ENCODE measurements around the gene LIMK1.
A peak's percentile ranks its signal among the peaks of the same experiment; 100 is the strongest.

LIMK1 gene

DNA sequence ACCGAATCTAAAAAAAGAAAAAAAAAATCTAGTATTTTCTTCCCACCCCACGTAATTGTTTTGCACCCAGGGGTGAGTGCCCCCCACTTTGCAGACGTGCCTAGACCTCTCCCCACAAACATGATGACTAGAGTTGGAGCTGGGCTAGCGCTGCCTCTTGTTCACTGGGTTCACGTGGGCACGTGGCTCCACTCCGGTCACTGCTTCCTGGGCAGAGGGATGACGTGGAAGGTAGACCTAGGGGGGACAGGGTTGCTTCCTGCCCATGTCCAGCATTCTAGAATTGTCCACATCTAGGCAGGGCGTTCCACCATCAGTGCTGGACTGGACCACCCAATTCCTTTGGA, 861 bp upstream of the LIMK1 start:
- no peak for DNase-seq (ENCODE audit: insufficient read length, low spot score)
- no peak for FAIRE-seq

DNA sequence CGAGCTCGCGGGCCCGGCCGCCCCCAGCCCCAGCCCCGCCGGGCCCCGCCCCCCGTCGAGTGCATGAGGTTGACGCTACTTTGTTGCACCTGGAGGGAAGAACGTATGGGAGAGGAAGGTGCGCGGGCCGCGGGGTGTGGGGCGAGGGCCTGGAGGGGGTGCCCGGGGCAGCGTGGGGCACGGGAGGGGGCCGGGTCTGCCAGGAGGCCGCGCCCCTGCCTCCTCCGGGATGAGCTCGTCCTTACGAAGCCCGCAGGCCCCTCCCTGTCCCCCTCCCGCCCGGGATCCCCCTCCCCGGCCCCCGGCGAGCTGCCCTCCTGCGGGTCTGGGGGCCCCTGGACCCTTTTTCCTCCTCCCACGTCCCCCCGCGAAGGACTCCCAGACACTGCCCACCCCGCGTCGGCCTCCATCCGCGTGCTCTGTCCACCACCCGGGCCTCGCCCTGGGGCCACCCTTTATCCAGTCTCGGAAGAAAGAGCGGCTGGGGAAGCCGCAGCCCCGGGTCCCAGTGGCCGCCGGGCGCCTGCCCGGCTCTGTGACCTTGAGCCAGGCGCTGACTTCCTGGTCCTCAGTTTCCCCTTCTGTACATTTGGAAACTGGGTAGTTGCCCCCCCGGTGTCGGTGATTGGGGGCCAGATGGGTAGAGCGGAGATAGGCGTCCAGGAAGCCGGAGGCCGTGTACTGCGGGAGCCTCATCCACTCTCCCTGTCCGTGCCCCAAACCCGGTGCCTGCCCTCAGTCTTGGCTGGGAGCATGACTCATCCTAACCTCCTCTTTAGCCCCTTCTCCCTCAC, 521 bp downstream of the LIMK1 start:
- FAIRE-seq, result peak; percentile 26
- DNase-seq (ENCODE audit: insufficient read length, low spot score), result peak; percentile 28

DNA sequence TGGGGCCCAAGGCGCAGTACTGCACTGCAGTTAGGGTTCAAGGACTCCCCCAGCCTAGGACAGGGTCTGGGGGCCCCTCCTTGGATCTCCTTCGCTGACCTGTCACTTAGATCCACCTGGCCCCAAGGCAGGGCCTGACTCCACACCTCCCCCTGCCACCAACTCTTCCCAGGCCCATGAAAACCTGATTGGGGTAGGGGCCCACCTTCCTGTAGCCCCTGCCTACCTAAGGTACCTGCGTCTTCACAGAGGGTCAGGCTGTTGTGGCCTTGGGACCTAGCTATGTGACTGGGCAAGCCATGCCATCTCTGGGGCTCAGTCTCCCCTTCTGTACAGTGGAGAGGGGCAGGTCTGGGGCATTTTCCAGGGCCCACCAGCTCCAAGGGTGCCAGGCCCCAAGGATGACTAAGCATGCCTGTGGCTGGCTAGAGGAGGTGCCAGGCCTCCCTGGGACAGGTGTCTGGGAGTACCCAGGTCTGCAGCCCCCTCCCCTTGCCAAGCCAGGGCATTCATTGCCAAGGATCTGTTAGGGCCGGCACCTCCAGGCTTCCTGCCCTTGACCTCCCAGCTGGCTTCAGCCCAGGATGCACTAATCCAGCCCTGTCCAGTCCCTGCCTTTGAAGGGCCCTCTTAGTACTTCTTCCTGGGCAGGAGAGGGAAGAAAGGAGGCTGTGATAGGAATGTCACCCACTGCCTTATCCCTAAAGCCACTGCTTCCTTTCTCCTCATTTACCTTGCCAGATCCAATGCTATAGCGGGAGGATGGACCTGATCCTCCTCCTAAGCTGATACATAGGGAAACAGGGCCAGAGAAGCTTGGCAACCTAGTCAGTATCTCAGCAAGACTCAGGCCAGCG, 1.3 kb downstream of the LIMK1 start:
- DNase-seq (ENCODE audit: insufficient read length, low spot score), result no peak
- peak; percentile 21 for FAIRE-seq

DNA sequence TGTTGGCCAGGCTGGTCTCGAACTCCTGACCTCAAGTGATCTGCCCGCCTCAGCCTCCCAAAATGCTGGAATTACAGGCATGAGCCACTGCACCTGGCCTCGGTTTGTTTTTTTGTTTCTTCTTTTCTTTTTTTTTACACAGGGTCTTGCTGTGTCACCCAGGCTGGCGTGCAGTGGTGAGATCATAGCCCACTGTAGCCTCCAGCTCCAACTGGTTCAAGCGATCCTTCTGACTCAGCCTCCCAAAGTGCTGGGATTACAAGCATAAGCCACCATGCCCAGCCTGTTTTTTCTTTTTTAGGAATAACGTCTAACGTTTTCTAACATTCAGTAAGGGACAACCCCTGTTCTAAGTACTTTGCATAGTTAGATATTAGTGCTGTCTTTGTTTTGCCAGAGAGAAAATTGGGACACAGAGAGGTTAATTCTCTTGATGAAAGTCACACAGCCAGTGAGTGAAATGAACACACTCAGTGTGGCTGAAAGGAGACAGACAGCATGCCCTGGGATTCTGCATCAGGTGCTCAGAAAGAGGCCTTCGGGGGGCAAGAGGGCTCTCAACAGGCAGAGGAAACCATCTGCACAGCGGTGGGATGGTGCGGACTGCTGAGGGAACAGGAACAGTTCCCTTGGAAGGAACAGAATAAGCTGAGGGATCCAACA, 4.3 kb downstream of the LIMK1 start:
- FAIRE-seq (no peak), DNase-seq (ENCODE audit: insufficient read length, low spot score) (no peak)

DNA sequence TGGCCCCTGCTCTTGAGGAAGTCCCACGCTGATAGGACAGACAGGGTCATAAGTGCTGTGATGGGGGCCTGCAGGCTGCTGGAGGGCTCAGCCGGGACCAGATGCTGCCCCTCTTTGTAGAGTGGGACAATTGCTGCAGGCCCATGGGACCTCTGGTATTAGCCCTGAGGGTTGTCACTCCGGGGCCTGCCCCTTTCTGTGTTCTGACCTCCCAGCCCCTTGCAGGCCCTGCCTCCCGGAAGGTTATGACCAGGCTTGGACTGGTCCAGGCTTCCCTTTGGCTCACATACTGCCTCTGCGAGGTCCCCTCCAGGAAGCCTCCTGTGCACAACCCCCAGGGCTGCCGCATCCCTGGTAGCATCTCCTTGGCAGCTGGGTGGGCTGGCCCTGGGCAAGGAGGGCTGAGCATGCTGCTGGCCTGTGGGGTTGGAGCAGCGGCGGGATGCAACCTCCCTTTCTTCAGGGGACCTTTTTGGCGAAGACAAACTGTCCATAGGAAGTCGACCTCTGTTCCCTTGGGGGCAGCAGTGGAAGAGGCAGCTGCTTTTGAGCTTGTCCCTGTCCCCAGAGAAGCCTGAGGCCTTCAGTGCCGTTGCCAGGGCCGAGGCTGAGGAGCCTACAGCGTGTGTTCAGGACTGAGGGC, 8.8 kb downstream of the LIMK1 start:
- DNase-seq (ENCODE audit: insufficient read length, low spot score) (no peak), FAIRE-seq (no peak)

DNA sequence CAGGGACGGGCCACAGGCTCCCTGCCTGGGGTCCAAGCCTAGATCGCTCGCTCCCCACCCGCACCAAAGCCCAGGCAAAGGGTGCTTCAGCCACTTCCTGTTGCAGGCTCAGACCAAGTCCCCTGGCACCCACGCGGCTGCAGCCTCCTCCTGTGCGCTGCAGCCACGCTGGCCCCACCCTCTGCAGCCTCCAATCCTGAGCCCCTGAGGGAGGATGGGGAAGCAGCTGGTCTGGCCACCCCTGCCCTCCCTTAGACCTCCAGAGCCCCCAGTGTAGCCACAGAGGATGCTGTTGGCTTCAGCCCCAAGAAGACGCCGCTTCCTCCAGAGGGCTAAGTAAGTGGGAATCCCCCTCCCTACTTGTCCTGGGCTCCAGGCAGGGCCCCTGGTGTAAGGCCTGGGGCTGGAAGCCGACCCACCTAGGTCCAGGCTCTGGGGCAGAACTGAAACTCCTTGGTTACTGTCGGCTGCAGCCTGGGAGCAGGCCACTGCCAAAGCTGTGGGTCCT, 9.4 kb downstream of the LIMK1 start:
- DNase-seq (ENCODE audit: insufficient read length, low spot score), result peak; percentile 82
- FAIRE-seq, result peak; percentile 83

DNA sequence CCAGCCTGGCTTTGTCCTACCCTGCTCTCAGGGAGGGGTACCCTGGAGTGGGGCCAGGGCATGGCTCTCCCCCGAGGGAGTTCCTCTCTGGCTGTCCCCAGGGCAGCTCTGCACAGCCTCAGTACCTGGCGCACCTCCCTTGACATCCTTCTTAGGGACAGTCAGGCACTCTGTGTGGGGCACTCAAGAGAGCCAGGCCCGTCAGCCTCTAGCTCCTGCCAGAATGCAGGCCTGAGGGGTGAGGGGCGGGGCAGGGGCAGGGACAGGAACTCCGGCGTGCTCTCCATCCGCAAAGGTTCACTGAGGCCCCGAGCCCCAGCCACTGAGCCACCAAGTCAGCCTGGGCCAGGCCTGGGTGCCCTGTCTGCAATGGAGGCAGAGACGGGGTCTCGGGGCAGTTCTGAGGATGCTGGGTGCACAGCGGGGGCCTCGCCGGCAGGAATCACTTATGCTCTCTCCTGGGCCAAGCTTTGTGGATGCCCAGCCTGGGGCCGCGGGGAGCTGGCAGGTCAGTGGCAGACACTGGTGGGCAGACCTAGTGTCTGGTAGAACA, 10.1 kb downstream of the LIMK1 start:
- DNase-seq (ENCODE audit: insufficient read length, low spot score) (no peak), FAIRE-seq (no peak)

DNA sequence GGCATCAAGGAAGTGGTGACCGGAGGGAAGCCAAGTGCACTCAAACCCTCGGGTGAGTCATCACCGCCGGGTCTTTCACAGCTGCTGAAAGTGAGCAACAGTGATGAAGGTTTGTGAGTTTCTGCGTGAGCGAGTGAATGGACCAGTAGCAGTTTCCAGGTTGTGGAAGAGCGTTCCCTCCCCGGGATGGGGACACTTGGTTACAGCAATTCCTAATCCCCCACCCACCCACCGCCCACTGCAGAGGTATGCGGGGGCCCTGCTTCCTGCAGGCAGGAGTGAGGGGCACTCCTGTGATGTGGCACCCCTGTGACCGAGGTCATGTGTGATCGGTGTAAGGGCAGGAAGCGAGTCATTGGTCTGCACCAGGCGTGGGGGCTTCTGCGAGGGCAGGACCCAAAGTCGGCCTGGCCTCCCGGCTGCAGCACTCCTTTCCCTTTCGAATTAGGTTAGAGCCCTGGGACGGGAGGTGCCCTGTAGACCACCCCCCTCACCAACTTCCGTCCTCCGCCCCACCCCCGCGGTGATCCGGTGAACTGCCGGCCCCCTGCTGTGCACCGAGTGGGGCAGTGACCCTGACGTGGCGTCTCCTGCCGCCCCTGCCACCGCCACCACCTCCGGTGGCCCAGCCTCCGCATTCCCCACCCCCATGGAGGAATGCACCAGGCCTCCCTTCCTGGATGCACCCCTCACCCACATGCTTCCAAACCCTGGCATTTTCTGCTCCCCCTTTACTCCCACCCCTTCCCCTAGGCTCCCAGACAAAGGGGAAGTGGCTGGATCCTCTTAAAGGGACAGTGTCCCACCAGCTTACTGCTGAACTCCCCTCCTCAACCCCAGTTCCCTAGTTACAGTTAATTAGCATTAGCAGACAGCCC, 10.9 kb downstream of the LIMK1 start:
- DNase-seq (ENCODE audit: insufficient read length, low spot score), result peak; percentile 65
- peak; percentile 93 for FAIRE-seq

DNA sequence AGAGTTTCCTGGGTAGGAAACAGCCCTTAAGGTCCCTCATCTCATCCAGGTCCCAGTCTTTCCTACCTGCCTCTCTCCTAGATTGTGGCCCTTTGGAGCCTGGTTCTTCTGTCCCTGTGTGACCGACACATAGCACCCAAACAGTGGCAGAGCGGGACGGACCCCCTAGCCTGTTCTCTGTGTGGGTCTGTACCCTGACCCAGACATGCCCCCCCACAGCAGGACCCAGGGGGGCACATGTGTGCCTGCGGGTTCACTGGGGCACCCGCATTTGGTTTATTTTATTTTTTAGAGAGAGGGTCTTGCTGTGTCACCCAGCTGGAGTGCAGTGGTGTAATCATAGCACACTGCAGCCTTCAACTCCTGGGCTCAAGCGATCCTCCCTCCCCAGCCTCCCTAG, 11.5 kb downstream of the LIMK1 start:
- DNase-seq (ENCODE audit: insufficient read length, low spot score), result no peak
- no peak for FAIRE-seq

DNA sequence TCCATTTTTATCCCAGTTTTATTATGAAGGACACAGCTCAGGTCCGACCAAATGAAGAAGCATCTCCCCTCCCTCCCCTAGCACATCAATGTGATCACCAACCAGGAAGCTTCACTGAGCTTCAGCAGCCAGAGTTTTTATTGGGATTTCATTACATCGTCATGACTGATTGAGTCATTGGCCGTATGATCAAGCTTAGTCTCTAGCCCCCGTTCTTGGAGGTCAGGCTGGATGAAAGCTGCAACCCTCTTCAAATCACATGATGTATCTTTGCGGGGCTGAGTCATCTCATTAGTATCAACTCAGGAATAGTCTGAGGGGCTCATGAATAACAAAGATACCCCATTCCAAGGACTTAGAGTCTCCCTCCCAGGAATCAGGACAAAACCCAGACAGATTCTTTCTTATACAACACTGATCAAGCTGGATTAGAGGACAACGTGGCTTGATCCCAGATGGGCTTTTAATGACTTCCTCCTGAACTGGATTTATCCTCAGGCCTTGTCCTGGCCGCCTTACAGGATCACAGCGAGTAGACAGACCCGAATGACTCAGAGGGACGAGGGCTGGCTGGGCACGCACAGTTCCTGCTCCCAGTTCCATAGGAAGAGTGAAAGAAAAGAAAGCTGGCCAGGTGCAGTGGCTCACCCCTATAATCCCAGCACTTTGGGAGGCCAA, 14.5 kb downstream of the LIMK1 start:
- FAIRE-seq (no peak), DNase-seq (ENCODE audit: insufficient read length, low spot score) (no peak)

DNA sequence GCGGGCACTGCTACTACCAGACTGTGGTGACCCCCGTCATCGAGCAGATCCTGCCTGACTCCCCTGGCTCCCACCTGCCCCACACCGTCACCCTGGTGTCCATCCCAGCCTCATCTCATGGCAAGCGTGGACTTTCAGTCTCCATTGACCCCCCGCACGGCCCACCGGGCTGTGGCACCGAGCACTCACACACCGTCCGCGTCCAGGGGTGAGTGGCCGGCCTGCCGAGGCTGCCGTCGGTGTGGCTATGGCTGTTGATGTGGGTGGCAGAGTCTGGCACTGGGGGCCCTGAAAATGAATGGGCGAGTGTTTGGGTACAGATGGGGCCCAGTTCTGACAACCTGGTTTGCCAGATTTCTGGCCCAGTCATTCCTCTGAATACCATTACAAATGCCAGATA, 15.4 kb downstream of the LIMK1 start:
- FAIRE-seq, result no peak
- DNase-seq (ENCODE audit: insufficient read length, low spot score), result no peak

DNA sequence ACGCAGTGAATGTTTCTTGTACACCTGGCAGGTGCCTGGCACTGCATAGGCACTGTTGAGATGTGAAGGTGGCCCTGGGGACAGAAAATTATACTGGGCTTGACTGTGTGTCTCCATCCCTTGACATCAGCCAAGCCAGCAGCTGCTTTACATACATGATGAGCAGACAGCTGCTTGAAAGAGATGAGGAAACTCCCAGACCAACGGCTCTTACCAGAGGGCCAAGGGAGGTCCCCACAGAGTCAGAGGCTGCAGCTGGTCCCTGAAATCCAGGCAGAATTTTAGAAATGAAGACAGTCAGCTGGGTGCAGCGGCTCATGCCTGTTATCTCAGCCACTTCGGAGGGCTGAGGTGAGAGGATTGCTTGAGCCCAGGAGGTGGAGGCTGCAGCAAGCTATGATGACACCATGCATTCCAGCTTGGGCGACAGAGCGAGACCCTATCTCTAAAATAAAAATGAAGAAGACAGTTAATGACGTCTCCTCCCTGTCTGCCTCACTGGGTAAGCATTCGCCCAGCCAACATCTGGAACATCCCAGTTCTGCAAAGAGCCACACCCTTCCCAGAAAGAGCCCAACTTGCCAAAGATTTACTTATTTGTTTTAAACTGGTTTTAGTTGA, 17.6 kb downstream of the LIMK1 start:
- FAIRE-seq (peak; percentile 77), DNase-seq (ENCODE audit: insufficient read length, low spot score) (peak; percentile 66)

DNA sequence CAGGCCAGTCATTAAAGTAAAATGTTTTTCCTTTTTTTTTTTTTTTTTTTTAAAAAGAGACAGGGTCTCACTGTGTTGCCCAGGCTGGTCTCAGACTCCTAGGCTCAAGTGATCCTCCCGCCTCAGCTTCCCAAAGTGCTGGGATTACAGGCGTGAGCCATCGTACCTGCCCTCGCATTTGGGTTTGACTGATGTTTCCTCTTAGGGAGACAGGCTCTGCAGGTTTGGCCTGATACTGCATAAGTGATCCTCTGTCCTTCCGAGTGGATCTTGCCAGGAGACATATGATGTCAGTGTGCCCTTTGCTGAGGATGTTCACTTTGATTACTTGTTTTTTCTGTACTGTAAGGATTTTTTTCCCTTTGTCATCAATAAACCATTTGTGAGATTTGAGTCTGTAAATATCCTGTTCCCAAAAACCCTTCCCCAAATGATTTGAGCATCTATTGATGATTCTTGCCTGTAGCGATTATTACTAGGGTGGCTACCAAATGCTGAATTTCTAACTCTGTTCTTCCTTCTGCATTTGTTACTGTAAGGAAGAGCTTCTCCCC, 19.7 kb downstream of the LIMK1 start:
- FAIRE-seq (no peak), DNase-seq (ENCODE audit: insufficient read length, low spot score) (no peak)

DNA sequence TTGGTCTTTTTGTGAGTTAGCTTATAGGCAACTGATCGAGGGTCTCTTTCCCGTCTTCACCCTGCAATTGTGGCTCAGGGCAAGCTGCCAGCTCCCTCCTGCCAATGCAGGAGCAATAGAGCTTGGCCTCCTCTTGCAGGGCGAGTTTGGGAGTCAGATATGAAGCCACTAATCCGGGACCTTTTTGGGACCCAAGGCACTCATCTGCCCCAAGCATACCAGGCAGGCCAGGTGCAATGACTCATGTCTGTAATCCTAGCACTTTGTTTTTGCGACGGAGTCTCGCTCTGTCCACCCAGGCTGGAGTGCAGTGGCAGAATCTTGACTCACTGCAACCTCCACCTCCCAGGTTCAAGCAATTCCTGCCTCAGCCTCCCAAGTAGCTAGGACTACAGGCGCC, 21.1 kb downstream of the LIMK1 start:
- no peak for DNase-seq (ENCODE audit: insufficient read length, low spot score)

DNA sequence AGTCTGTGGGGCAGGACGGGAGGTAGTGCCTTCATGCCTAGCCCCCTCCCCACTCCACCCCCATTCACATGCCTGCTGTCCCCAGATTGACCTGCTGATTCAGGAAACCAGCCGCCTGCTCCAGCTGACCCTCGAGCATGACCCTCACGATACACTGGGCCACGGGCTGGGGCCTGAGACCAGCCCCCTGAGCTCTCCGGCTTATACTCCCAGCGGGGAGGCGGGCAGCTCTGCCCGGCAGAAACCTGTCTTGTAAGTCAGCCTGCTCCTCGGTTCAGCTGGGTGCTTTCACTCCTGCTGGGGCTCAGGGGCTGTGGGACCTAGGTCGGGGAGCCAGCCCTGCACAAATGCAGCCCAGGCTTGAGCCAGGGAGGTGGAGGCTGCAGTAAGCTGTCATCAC, 22.4 kb downstream of the LIMK1 start:
- no peak for FAIRE-seq

More for the DNA sequence above, 21.1 kb downstream of the LIMK1 start:
- FAIRE-seq, result no peak

DNA sequence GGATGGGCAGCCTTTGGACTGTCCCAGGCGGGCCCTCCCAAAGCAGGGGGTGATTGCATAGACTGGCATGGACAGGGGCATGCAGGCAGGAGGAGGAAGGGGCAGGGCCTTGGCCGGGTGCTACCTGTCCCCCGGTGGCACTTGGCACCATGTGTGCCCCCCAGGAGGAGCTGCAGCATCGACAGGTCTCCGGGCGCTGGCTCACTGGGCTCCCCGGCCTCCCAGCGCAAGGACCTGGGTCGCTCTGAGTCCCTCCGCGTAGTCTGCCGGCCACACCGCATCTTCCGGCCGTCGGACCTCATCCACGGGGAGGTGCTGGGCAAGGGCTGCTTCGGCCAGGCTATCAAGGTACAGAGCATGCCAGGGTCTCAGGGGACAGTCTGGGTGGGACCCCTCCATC, 23.2 kb downstream of the LIMK1 start:
- no peak for FAIRE-seq
- DNase-seq (ENCODE audit: insufficient read length, low spot score), result no peak

More for the DNA sequence above, 22.4 kb downstream of the LIMK1 start:
- DNase-seq (ENCODE audit: insufficient read length, low spot score), result no peak

DNA sequence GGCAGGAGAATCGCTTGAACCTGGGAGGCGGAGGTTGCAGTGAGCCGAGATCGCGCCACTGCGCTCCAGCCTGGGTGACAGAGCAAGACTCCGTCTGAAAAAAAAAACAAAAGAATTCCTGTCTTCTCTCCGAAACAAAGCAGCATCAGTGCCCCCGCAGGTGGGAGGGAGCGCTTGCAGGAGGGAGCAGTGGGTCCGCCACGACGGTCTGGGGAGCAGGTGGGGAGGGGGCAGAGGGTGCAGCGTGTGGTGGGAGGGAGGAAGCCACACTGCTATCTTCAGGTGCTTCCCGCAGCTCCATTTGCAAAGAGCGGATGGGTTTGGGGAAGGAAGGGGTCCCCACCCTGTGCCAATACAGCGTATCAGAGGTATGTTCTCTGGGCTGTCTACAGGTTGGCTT, 31.7 kb downstream of the LIMK1 start:
- FAIRE-seq (no peak), DNase-seq (ENCODE audit: insufficient read length, low spot score) (no peak)

DNA sequence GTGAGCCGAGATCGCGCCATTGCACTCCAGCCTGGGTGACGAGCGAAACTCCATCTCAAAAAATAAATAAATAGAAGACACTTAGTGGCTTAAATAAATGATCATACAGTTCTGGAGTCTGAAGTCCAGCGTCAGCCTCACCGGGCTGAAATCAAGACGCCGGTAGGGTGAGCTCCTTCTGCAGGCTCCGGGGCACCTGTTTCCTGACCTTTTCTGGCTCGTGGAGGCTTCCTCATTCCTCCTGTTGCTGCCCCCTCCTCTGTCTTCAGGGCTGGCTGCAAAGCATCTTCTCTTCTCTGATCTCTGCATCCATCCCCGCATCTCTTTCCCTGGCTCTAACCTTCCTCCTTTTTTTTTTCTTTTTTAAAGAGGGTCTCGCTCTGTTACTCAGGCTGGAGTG, 32.8 kb downstream of the LIMK1 start:
- FAIRE-seq, result no peak
- DNase-seq (ENCODE audit: insufficient read length, low spot score), result no peak

Measured in GM19239 (cell line).